Activated CD8-positive, alpha-beta memory T cell treated with anti-CD3 and anti-CD28 coated beads, Interleukin-2, amount 50 U/mL, for 48 hours (primary cell): Measurements from ENCODE around the gene AFF2.

ENCODE experiments used
- DNase-seq: peaks from one replicate; pipeline ENCODE4 v3.0.0-alpha.2; 2020

AFF2 gene

DNA sequence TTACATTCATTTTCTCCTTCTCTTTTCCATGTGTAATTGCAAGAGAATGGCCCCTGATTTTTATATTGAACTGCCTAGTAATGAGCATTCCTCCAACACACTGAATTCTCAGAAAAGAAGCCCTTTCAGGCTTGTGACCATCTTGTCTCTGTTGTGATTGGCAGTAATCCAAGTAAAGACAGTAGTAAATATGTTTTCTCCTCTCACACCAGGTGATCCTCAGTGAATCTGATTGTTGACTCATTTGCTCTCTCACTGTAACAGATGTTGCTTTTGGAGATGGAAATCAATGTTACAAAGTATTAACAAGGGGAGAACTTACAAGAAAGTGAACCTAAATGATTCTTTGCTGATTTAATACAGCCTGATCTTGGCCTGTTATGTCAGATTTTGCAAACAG is 271.0 kb downstream of the AFF2 start:
- no peak for DNase-seq

DNA sequence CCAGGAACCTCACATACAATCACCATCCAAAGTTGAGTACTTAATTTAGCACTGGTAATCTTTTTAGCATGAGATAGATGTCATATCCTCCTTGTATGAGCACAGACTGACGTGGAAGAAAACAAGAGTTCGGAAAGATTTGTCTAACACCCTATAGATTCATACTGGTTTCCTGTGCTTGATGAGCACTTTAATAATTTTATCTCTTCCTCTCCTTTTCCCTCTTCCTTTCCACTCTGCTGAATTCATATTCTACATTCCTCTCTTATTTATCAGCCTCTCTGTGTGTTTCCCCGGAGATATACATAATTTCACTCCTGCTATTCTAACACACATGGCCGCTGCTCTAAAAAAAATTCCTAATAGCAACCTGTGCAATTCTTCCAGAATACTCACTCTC is 273.9 kb downstream of the AFF2 start:
- DNase-seq, result no peak

DNA sequence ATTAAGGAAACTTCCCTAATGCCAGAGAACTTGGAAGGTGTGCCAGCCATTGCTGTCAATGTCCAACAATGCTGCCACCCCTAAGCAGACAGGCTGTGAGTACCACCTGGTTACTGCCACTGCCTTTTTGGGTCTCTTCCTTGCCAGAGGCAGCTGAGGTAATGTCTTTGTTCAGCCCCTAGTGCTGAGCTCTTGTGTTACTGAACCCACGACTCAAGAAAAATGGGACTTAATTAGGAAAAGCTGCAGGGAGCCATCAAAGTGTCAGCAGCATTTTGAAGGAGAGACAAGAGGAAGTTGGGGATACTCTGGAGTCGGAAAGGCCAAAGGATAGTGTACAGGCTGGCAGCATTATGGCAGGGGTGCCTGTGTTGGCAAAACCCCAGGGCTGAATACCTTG is 283.7 kb downstream of the AFF2 start:
- no peak for DNase-seq

DNA sequence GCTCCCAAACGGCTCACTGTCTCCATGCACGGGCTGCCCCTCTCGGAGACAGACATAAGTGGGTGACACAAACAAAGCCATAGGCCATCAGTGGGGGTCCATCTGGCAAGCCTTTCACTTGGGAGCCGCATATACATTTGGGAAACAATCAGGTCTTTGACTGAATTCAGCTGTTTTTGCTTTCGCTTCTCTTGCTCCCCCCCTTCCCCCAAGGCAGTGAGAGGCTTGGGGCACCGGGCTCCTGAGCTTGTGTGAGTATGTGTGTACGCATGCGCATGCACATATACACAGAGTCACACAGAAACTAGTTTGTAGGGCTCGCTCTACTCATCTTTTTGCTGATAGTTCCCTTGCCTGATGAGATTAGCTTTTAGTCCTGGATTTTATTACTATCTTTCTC is 284.4 kb downstream of the AFF2 start:
- DNase-seq, result no peak

DNA sequence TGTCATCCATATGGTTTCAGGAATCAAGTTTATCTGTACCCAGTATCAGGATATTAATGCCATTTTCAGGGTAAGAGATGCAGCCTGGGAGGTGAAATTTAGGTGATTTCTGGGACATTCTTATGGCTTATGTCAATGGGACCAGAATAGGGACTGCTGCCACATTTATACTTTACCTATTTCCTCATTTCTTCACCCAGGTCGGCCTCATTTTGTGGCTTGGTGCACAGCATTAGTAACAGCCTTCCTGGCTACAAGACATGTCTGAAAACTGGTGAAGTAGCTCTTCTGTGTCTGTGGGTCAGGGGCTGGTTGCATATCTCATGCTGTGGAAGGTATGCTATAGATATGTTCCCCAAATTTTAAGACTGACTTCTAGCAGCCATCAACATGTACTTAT is 284.8 kb downstream of the AFF2 start:
- DNase-seq, result no peak

DNA sequence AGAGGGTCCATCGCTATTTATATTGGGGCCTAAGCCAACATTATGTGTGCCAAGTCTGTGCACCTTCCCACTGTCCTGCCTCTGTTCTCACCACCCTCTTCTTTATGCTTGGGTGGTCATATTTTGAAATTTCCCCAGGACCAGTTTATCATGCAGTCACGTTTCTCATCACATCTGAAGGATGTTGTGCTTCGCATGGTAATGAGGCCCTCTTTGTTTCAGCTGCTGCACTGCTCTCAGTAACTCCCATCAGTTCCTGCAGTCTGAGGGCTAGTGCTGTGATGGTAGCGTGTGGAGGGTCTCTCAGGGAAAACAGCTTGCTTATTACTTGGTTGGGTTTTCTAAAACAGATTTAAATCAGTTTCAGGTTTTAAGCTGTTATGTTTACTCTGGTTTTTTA is 288.0 kb downstream of the AFF2 start:
- DNase-seq, result no peak

DNA sequence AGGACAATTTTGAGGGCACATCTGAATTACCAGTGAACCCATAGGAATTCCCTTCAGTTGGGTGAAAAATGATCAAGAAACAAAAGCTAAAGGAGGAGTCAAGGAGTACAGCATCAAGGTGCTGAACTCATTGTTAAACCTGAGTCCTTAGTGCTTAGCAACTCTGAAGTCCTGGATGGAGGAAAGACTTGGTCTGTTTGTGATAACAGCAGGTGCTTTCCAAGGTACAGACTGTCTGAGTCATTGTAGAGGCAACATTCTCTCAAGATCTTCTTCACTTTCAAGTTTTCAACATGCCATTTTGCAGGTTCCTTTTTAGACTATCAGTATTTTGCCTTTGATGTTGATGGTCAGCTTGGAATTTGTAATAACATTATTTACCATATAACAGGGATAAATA is 293.9 kb downstream of the AFF2 start:
- no peak for DNase-seq

DNA sequence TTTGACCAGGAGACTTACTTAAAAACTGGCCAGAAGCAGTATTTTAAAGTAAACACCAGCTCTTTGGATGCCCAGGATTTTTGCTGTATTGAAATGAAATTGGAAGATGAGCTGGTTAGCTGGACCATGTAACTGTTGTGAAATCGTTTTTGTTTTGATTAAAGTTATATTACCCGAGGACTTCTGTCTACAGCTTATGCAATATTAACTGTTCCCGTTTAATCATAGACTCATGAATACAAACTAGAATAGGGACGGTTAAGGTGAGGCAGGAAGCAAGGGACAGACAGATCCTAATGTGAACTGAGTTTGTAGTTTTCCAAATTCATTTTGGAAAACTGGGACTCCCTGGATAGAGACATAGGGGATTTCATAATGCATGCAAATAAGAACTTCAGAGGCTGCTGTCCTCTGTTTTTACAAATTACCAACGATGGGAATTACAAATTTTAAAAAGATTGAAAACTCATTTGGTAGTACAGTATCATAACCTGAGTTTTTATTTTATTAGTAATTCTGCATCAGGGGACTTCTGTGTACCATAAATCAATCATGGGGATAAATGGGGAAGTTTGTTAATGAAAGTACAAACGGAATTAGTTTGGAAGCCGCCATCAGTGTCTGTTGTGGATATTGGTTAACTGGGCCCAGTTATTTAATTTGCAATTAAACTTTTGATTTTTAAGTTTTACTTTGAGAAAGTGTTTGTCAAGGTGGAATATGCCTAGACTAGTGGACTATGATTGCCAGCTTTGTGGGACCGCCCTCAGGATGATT is 304.4 kb downstream of the AFF2 start:
- DNase-seq, result no peak

DNA sequence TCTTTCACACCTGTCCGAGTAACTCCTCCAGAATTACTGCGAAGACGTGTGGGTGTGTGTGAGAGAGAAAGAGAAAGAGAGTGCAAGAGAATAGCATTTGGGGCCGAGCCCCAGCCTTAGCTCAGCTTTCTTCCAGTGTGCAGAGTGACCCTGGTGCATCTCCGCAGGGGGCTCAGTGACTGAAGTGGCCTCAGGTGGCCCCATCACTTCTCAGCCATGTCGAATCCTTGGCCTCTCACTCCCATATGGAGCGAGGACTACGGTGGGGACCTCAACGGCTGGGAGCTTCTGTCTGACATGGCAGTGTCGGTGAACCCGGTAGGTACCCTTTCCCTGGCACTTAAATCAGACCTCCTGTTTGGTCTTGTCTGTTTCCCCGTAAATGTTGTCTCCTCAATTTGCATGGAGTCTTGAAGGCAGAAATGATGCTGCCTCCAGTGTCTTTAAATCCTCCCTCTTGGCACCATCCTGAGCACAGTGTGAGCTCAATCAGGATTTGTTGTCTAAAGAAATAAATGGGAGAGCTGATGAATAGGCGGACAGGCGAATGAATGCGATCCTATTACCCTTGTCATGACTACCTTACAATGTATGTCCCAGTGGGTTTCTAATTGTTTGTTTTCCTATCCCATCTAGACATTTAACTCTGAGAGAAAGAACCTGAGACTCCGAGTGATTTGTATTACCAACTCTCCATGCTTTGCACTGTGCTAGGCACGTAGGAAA is 305.9 kb downstream of the AFF2 start:
- DNase-seq, result no peak

DNA sequence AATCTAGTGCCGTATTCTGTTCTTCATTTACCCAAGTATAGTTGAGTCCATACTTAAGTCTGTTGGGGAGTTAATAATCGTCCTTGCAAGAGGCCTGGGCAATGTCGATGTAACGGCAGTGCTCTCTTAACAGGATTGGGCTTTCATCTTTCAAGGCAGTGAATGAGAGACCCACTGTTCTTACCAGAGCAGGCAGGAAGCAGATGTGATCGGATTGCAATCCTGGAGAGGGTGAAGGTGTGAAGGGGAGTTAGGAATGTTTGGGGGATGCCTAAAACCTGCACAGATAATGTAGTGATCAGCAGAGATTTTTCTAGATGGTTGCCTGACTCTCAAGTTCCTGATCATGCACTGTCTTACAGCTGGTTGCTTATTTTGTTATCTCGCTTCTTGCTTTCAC is 308.4 kb downstream of the AFF2 start:
- no peak for DNase-seq

DNA sequence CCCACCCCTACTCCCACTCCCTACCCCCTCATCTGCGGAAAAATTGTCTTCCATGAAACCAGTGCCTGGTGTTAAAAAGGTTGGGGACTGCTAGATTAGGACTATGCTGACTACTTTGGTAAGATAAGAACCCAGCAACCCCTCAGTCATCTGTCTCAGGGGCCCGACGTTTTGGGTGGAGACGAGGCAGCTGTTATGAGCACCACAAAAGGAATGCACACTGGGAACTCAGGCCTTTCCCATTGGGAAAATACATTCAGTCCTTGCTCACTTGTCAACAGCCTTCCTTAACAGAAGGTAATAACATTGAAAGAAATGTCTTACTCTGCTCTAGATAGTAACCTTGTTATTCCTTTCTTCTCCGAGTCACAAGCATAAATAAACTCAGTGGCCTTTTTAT is 310.8 kb downstream of the AFF2 start:
- no peak for DNase-seq

DNA sequence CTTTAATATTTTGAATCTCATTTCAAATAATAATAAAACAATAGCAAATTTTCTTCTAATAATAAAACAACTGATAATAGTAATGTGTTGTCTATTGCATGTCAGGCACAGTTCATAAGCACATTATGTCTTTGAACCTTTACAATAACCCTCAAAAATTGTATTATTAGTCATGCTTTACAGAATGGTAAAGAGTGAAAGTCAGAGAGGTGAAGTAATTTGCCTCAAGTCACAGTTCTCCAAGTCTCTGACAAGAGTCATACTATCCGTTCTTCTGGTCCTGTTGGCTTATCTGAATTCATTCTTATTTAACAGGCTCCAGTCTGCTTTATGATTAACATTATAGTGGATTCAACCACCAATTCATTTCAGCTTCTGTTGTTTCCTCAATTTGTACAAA is 313.0 kb downstream of the AFF2 start:
- no peak for DNase-seq

DNA sequence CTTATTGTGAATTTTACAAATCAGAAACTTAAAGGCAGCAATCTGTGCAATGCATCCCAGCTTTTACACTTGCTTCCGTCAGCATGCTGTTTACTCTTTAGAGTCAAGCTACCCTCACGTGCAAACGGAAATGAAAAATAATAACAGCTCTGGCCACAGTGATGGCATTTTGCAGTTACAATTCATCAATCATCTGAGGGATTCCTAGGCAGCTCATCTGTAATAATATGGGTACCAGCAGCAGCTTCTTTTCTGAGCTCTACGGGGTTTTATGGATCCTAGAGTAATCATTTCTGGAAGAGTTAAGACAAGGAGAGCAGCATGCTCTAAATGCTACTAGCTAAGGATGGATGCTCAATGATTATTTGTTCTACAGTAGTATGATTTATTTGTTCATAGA is 313.6 kb downstream of the AFF2 start:
- DNase-seq, result no peak

DNA sequence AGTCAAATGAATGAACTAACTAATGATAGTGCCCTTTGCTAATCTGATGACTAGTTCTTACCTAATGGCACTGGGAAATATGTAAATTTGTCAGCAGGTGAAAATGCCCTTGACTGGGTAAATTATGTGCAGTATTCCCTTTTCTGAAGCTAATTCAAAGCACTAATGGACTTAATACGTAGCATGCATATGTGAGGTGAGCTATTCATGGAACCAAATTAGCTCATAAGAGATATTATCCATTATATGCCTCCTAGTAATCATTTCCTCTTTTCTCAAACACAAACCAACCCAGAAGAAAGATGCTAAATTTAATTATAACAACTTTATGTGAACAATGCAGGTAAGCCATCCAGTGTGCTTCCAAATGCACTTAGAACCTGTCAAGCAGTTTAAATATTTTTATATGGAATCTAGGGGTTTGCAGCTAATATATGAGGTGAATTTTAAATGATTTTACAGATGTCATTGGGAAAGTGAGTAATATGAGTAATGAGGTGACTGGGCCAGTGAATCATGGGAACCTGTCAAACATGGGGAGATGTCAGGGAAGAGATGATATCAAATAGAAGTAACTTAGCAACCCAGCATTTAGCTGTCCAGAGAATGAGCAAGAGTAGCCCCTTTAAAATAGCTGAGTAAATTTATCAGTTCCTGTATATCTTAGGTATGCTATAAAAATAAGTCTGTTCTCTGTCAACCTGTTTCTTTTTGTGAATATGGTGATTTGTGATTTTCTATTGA is 315.0 kb downstream of the AFF2 start:
- DNase-seq, result no peak

DNA sequence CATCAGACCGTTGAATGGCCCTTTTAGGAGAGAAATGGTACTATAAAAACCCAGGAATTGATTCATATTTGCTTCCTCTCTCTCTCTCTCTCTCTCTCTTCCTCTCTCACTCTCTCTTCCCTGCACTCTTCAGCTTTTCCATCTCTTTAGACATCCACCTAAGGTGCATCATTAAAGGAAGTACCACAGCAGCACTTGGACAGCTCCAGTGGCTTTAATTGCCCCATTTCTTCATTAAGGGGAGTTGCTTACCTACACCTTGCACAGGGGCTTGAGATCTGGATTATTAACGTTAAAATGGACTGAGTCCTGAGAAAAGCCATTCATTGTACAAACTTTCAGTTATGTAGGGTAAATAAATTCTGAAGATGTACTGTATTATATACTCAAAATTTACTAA is 323.6 kb downstream of the AFF2 start:
- DNase-seq, result no peak

DNA sequence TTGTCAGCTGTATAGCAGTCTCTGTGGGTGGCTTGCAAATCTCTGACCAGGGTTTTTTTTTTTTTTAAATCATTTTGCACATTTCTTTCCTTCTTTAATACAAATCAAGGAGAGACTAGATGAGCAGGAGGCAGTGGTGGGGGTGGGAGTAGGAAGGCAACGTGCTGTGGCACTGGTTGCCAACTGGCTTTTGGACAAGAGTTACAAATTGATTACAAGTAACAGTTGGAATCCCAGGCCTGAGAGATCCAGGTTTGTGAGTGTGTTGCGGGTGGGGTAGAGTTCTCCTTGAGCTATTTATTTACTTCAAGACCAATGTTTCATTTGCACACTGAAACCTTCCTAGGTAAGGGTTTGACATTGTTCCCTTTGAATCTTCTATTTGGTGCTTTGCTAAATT is 325.3 kb downstream of the AFF2 start:
- DNase-seq, result no peak

DNA sequence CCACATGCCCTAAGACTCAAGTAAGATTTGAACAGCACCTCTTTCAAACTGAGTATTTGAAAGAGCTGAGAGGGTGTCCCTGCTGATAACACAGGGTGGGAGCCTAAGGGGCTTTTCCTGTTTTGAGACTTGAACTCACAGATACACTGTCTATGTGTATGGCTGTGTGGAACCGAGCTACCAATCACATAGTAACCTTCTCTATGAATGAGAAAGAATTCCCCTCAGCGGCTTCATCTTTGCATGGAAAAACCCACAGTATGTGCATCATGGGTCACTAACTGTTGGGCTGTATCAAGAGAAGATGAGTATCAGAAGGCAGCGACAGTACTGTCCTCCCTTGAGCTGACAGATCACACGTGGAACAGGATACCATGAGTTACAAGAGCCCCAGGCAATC is 336.3 kb downstream of the AFF2 start:
- no peak for DNase-seq

DNA sequence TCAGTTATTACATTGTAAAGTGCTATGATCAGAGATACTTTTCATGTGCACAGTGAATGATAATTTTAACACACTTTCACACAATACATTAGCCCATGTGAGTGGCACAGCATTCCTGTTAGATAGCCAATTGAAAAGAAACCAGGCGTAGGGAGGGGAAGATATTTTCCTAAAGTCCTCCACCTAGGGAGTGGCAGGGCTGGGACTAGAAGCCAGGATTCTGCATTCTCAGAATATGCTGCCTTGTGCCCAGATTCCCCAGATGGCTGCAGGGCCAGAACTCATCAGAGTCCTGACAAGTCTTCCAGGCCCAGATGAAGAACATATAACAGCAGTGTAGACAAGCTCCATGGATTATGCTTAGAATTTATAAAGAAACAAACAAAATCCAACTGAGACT is 350.2 kb downstream of the AFF2 start:
- DNase-seq, result no peak

DNA sequence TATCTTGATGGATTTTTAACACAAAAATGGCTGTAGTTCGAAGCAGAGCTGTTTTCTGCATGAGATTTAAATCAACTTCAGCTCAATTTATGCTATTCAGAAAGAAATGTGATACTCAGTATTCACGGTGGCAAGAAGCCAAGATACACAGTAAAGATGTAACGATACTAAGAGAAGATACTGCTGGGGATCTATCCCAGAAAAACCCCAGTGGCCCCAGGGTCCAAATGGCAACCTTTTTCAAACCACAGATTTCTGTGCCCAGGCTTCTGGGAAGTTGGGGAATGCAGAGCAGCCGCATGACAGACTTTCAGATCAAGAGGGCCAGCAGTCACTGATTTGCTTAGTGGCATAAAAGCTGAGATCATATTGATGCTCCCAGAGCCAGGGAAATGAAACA is 353.9 kb downstream of the AFF2 start:
- DNase-seq, result no peak

DNA sequence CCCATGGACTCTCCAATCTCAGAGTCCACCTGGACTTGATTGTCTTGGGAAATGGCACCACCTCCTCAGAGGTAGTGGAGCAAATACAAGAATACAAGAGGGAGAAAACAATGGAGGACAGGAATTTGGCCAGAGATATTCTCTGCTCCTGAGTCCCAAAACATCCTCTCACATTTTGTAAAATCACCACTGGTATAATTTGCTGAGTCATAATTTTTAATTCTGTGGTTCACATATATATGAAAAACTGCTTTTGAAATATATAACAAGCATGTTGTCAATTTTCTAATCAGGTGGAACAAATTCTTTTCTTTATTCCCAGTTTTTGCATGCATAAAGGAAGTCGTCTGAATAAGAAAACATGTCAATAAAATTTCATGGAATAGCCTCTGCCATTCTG is 356.1 kb downstream of the AFF2 start:
- DNase-seq, result no peak

DNA sequence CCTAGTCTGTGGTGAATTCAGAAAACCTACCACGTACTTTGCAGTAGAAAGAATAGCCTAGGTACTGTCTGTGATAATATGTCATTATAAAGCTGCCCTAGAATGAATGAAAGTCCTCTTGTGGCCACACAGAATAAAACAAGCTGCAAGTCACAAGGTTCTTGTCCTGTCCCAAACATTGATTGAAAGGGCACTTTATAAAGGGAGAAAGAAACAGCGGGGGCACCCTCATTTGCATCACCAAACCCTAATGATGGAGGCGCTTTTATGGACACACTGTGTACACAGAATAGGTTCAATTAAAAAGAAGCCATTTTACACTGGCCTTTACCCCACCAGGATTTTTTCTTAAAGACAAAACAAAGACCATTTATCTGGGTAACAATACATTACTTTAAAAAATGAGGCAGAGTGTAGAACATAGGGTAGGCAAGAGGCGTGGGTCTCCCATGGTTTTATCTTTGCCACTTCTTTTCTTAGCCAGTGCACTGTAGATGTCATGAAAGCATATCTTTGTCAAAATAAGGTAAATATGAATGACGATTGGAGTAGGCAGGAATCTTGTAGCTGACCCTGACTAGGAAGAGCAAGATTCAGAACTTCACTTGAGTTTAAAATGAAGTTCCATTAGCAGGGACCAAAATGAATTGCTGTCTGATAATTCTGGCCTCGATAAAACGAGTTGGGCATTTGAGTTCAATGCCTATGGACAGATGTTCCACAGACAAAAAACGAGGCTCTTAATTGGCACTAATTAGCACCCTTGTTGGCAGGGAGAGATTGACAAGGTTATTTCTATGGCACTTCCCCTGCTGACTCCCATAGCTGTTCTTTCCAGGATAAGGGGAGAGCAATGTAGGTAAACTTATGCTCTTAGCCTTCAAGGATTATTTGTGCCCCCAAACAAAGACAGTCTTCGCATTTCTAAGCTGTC is 365.1 kb downstream of the AFF2 start:
- no peak for DNase-seq

DNA sequence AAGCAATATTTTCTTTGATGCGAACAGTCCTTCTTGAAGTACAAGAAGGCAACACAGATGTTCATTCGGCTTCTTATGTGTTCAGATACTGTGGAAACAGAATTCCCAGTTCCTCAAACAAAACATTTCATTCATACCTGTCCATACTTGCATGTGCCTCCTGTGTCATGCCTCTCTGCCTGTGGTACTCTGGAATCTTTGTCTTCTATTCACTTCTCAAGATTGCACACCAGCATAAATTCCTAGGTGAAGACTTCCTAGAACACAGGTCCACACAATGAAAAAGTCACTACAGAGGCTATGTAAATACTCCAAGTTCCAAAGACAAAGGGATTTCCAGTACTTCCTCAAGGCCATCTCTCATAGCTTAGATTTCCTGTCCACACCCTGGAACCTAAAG is 367.2 kb downstream of the AFF2 start:
- no peak for DNase-seq
